AML-193 (cell line): ENCODE results near the gene NARF.
"Not testable (repeated sequence)": the region's sequence is repeated elsewhere in the genome, so short reads cannot be mapped to it uniquely, and the experiment has no call there.

ENCODE experiments used
- DNase-seq, 2 experiments: peaks; one replicate each; lab custom pipeline; 2025; lab: John Stamatoyannopoulos, UW

Gene NARF

GRCh38 chr17:82536512-82537201 is 78.1 kb downstream of the NARF start:
- no peak for DNase-seq

GRCh38 chr17:82537228-82537627 is 78.7 kb downstream of the NARF start:
- not testable (repeated sequence) for DNase-seq

GRCh38 chr17:82539076-82539475 is 80.5 kb downstream of the NARF start:
- not testable (repeated sequence) for DNase-seq
